Cardiac septum (tissue), 1 donor: ENCODE measurements around the gene P2RX7. TPM values are rescaled to one million over a fixed set of nuclear protein-coding genes. Genes with fewer than 3 reads are reported as not detected.
"Not testable (repeated sequence)": the region's sequence is repeated elsewhere in the genome, so short reads cannot be mapped to it uniquely, and the experiment has no call there.

Experiments used
- DNase-seq: peaks from one replicate; pipeline ENCODE4 v3.0.0-alpha.2; 2020; ENCODE audit warnings: low spot score
- intact Hi-C: fragments of 100-400 bp; cut with DNase I; formaldehyde crosslinking; loops from one replicate; pipeline ENCODE4 v1.14.0; 2022
- total RNA-seq: library from RNA; stranded (reverse); fragmentation: NEBNext Ultra II Directional; extraction: Animal tissue kit (Norgen Biotek cat#: 25700); gene quantifications from one replicate; pipeline ENCODE4 v1.2.1, GENCODE V29; 2021
- donor health status: DM: no; HTN: no; CAD: no.

Gene P2RX7
- total RNA-seq, 1 donor from 2014 or later = 0.65 TPM

DNA sequence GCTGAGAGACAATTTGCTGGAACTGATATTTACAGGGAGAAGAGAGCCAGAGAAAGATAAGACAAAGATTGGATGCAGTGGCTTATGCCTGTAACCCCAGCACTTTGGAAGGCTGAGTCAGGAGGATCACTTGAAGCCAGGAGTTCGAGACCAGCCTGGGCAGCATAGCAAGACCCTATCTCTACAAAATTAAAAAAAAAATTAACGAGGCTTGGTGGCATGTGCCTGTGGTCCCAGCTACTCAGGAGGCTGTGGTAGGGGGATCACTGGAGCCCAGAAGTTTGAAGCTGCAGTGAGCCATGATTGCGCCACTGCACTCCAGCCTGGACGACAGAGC is 2.9 kb upstream of the P2RX7 start:
- intact Hi-C loops = loop anchor here (5.0 kb wide), 1 partner anchor 83 kb away; the partner anchor contains the start of gene P2RX4
- DNase-seq = no peak

GRCh38 chr12:121130866-121131373 is 1.8 kb upstream of the P2RX7 start:
- intact Hi-C loops = loop anchor here (5.0 kb wide), 1 partner anchor 81 kb away; the partner anchor contains the start of gene P2RX4

DNA sequence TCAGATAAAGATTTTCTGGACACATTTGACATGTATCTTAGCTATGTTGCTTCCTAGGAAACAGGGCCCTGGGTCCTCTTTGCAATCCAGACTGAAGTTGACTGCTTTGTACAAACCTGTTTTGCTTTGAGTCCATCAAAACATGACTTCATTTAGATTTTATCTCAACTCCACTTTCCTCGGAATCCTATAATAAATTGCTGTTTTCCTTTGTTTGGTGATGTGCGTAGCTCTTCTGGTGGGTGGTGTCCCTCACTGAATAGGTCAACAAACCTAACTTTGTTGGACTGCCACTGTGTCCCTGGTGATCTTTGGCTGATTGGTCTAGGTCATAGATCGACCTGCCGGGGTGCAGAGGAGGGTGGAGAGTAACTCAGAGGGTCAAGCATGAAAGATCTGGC is 735 bp upstream of the P2RX7 start:
- intact Hi-C loops = loop anchor here (5.0 kb wide), 1 partner anchor 80 kb away; the partner anchor contains the start of gene P2RX4
- no peak for DNase-seq

More at GRCh38 chr12:121130866-121131373, 1.8 kb upstream of the P2RX7 start:
- DNase-seq = no peak

DNA sequence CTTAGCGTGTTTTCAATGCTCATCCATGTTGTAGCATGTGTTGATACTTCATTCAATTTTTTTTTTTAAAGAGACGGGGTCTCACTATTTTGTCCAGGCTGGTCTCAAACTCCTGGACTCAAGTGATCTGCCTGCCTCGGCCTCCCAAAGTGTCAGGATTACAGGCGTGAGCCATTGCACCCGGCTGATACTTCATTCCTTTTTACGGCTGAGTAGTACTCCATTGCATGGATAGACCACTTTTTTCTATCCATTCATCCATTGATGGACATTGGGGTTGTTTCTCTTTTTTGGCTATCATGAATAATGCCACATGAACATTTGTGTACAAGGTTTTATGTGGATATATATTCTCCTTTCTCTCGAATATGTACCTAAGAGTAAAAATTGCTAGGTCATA is 1.2 kb downstream of the P2RX7 start:
- intact Hi-C loops = loop anchor here (5.0 kb wide), 1 partner anchor 78 kb away; the partner anchor contains the start of gene P2RX4
- no peak for DNase-seq

- DNase-seq = no peak
- intact Hi-C loops = no loop called here
Observed at GRCh38 chr12:121135320-121135719, 2.6 kb downstream of the P2RX7 start.

- intact Hi-C loops = no loop called here
- no peak for DNase-seq
Observed at GRCh38 chr12:121137512-121137911, 4.8 kb downstream of the P2RX7 start.

DNA sequence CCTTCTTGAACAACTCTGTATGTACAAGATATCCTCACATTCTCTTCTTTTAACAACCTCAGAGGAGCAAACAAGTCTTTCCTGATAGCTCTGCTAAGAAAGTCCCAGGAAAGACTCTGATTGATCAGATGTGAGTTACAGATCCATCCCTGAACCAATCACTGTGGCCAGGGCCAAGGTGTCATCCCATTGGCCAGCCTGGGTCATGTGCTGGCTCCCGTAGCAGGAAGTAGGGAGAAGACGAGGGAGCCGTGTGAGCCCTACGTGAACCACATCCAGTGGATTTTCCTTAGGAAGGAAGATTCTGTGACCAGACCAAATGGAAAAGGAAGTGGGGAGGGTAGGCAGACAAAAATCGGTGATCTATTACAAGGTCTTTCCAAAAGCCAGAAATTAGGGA is 5.6 kb downstream of the P2RX7 start:
- intact Hi-C loops = no loop called here
- DNase-seq = no peak

GRCh38 chr12:121139286-121139685 is 6.6 kb downstream of the P2RX7 start:
- no peak for DNase-seq
- intact Hi-C loops = no loop called here

- intact Hi-C loops = no loop called here
- no peak for DNase-seq
Observed at GRCh38 chr12:121142171-121142950, 9.7 kb downstream of the P2RX7 start.

DNA sequence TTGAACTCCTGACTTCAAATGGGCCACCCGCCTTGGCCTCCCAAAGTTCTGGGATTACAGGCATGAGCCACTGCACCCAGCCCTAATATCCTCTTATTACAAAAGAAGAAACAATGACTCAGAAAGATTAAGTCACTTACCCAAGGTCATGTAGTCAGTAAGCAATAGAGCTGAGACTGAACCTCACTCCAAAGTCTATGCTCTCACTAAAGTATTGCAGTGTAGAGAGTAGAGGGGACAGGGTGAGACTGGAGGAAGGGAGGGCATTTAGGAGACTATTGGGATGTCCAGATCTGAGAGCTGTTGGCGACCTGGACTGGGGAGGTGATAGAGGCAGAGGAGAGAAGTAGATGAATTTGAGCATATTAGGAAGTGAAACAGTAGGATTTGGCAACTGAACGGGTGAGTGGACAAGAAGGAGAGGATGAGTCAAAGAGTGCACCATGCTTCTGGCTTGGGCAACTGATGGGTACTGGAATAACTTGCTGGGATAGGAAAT is 11.8 kb downstream of the P2RX7 start:
- no peak for DNase-seq
- intact Hi-C loops = no loop called here

- DNase-seq = no peak
- intact Hi-C loops = no loop called here
Observed at GRCh38 chr12:121145221-121145620, 12.5 kb downstream of the P2RX7 start.

- intact Hi-C loops, DNase-seq: not testable (repeated sequence)
Observed at GRCh38 chr12:121149289-121149688, 16.6 kb downstream of the P2RX7 start.

DNA sequence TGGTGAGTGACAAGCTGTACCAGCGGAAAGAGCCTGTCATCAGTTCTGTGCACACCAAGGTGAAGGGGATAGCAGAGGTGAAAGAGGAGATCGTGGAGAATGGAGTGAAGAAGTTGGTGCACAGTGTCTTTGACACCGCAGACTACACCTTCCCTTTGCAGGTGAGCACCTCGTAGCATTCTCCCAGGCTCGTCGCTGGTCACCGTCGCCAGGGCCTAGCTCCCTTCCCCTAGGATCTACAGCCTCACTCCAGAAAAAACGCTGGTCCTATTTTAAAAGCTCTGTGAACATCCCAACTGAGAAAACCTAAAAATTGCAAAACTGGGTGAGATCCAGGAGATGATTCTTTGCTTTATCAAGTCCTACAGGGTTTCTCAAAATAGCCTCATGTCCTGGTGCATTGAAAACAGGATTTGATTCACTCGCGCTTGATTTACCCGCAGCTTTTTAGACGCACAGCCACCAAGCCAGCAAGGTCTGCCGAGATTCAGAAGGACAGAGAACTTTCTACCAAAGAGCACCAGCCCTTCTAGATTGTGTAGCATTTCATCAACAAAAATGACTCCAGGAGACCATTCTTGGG is 22.2 kb downstream of the P2RX7 start:
- no peak for DNase-seq
- intact Hi-C loops = no loop called here

DNA sequence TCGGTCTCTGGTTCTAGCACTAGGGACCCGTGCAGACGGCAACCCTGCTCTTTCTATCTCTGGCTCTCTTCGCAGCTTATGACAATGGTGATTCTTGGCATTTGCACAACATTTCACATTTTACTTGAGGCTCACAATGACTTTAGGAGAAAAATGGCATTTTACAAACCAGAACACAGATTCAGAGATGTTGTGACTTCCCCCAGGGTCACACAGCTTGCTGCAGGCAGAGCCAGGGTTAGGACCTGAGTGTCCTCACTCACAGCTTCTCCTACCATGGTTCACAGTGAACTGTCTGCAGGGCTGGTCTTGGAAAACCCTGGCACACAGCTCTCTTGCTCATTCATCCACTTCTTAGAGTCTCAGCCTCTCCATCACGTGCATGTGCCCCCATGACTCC is 23.7 kb downstream of the P2RX7 start:
- intact Hi-C loops = no loop called here
- DNase-seq = no peak

GRCh38 chr12:121158085-121158484 is 25.4 kb downstream of the P2RX7 start:
- intact Hi-C loops = no loop called here
- DNase-seq = no peak

GRCh38 chr12:121158728-121159351 is 26.2 kb downstream of the P2RX7 start:
- intact Hi-C loops, DNase-seq: not testable (repeated sequence)

DNA sequence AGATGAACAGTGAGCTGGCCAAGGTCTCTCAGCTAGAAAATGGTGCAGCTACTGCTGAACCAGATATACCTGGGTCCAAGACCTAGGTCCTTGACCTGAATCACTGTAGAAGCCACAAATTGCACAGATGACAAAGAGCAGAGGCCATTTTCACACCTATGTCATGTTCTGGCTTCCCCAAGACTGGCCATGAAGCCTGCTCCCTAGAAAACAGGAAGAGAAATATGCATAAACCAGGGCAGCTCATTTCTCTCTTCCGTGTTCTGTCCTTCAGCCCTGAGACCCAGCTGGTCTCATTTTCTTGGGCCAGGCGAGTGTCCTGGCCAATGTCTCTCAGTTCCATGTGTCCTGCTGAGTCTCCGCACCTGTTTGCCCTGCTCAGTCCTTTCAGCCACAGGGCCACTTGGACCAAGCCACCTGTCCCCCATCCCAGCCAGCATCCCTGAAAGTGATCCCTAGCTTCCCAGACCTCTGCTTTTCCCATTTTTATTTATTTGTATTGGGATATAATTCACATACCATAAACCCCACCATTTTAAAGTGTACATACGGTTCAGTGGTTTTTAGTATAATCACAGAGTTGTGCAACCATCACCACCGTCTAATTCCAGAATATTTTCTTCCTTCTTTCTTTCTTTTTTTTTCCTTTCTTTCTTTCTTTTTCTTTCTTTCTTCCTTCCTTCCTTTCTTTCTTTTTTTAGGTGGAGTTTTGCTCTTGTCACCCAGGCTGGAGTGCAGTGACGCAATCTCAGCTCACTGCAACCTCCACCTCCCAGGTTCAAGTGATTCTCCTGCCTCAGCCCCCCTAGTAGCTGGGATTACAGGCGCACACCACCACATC is 27.0 kb downstream of the P2RX7 start:
- intact Hi-C loops = no loop called here
- DNase-seq = no peak

- no peak for DNase-seq
- intact Hi-C loops = no loop called here
Observed at GRCh38 chr12:121162384-121162783, 29.7 kb downstream of the P2RX7 start.

DNA sequence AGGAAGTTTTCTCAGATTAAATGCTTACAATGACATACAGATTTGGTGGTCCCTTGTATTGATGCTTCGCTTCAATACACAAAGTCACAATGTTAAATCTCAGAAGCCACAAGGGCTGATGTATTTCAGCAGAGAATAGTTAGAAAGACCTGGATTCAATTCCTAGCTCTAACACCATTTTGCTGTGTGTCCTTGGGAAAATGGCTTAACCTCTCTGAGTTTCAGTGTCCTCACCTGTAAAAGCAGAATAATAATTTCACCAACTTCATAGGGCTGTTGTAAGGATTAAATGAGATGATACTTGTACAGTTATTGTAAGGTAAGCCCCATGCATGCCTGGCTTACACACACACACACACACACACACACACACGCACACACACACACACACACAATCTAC is 30.3 kb downstream of the P2RX7 start:
- intact Hi-C loops = no loop called here

More for the DNA sequence above, 30.3 kb downstream of the P2RX7 start:
- no peak for DNase-seq
